Activated T-cell treated with anti-CD3 and anti-CD28 coated beads, Interleukin-2, amount 50 U/mL, for 24 hours (primary cell): ENCODE results near the gene POLR2J2.
"Not testable (repeated sequence)": the region's sequence is repeated elsewhere in the genome, so short reads cannot be mapped to it uniquely, and the experiment has no call there.

Experiments used
- DNase-seq: peaks from one replicate; pipeline ENCODE4 v3.0.0-alpha.2; 2020
- H3K27ac Mint-ChIP-seq: 2 replicates; pipeline ENCODE4 v1.8.0; 2020; ENCODE audit warnings: mild to moderate bottlenecking, mixed read lengths
- H3K27me3 Mint-ChIP-seq: 2 replicates; pipeline ENCODE4 v1.8.0; 2020; ENCODE audit warnings: mixed read lengths
- H3K36me3 Mint-ChIP-seq: 2 replicates; pipeline ENCODE4 v1.8.0; 2020; ENCODE audit warnings: low read depth, mixed read lengths
- H3K4me1 Mint-ChIP-seq: 2 replicates; pipeline ENCODE4 v1.8.0; 2020; ENCODE audit warnings: low read depth, mixed read lengths
- H3K4me3 Mint-ChIP-seq: 2 replicates; pipeline ENCODE4 v1.8.0; 2020; ENCODE audit warnings: mild to moderate bottlenecking, moderate library complexity, mixed read lengths
- H3K9me3 Mint-ChIP-seq: 2 replicates; pipeline ENCODE4 v1.8.0; 2020; ENCODE audit warnings: mixed read lengths

The POLR2J2 gene

GRCh38 chr7:102634299-102634698 lies 37.2 kb downstream of the POLR2J2 start:
- not testable (repeated sequence) for H3K36me3 Mint-ChIP-seq, DNase-seq, H3K27ac Mint-ChIP-seq, H3K4me1 Mint-ChIP-seq, H3K9me3 Mint-ChIP-seq, H3K27me3 Mint-ChIP-seq, H3K4me3 Mint-ChIP-seq

GRCh38 chr7:102630622-102631021 lies 40.8 kb downstream of the POLR2J2 start:
- not testable (repeated sequence) for H3K4me1 Mint-ChIP-seq, H3K4me3 Mint-ChIP-seq, H3K27me3 Mint-ChIP-seq, H3K36me3 Mint-ChIP-seq, DNase-seq, H3K9me3 Mint-ChIP-seq, H3K27ac Mint-ChIP-seq

GRCh38 chr7:102627271-102627904 lies 44.1 kb downstream of the POLR2J2 start:
- H3K36me3 Mint-ChIP-seq, result not testable (repeated sequence)

GRCh38 chr7:102618122-102618521 lies 53.3 kb downstream of the POLR2J2 start:
- H3K27ac Mint-ChIP-seq, H3K4me1 Mint-ChIP-seq, H3K9me3 Mint-ChIP-seq, H3K36me3 Mint-ChIP-seq, H3K4me3 Mint-ChIP-seq, DNase-seq, H3K27me3 Mint-ChIP-seq: not testable (repeated sequence)

More at GRCh38 chr7:102627271-102627904, 44.1 kb downstream of the POLR2J2 start:
- not testable (repeated sequence) for H3K27me3 Mint-ChIP-seq, H3K4me3 Mint-ChIP-seq, H3K9me3 Mint-ChIP-seq, DNase-seq, H3K4me1 Mint-ChIP-seq, H3K27ac Mint-ChIP-seq

- H3K4me3 Mint-ChIP-seq, H3K9me3 Mint-ChIP-seq, H3K27me3 Mint-ChIP-seq, H3K4me1 Mint-ChIP-seq, H3K36me3 Mint-ChIP-seq, H3K27ac Mint-ChIP-seq: not testable (repeated sequence)
- DNase-seq, result peak; percentile 62
Measured at GRCh38 chr7:102616507-102617125, 54.8 kb downstream of the POLR2J2 start, which contains the start of gene RASA4. RASA4 (minus strand) TSS chr7:102616756; CDS start chr7:102616689, 67 bp downstream.
